Caco-2 (cell line): ENCODE data around the gene MYO9B. TPM values are rescaled to one million over a fixed set of nuclear protein-coding genes. Genes with fewer than 3 reads are reported as not detected.
A peak's percentile ranks its signal among the peaks of the same experiment; 100 is the strongest.

Experiments
- BruUV-seq: library from RNA; stranded (reverse); fragments of 400-500 nt; replicated peaks from 2 replicates; lab custom pipeline; 2021; lab: Mats Ljungman, UMichigan
- CTCF ChIA-PET: fragments of 300-600 bp; sonication (Branson Sonifier 250); formaldehyde crosslinking; loops from one replicate; lab custom pipeline; 2022; ENCODE audit warnings: antibody characterized with exemption; lab: Charles Lee
- POLR2A ChIA-PET: fragments of 300-600 bp; sonication (Branson Sonifier 250); formaldehyde crosslinking; loops from one replicate; lab custom pipeline; 2022; ENCODE audit warnings: antibody characterized with exemption; lab: Charles Lee
- DNase-seq, 2 experiments: peaks; one replicate each; pipeline versions ENCODE4 v3.0.0 to v3.0.0-alpha.2; 2020 to 2022
- H3K27me3 ChIP-seq: replicated peaks from 2 replicates; pipeline ENCODE4 v1.6.0; 2011; ENCODE audit warnings: low read length; ENCODE audit not compliant: control insufficient read depth, insufficient read depth
- H3K36me3 ChIP-seq: 2 replicates; pipeline ENCODE4 v1.5.1; 2011; ENCODE audit warnings: low read length; ENCODE audit not compliant: control insufficient read depth, insufficient read depth
- H3K4me1 ChIP-seq: fragments of 250-450 bp; sonication (Bioruptor Pico); 2 replicates; pipeline ENCODE4 v1.5.1; 2020; ENCODE audit warnings: mild to moderate bottlenecking
- H3K4me3 ChIP-seq: 2 replicates; pipeline ENCODE4 v1.5.1; 2011; ENCODE audit warnings: low read depth, mild to moderate bottlenecking, control low read depth, low read length
- H3K9me3 ChIP-seq: fragments of 250-450 bp; sonication (Bioruptor Pico); 2 replicates; pipeline ENCODE4 v1.5.1; 2020; ENCODE audit warnings: mild to moderate bottlenecking, moderate library complexity
- H3K27ac Mint-ChIP-seq: one replicate; pipeline ENCODE4 v1.8.0; 2022; ENCODE audit warnings: mixed read lengths; ENCODE audit not compliant: unreplicated experiment
- H3K27me3 Mint-ChIP-seq: one replicate; pipeline ENCODE4 v1.8.0; 2022; ENCODE audit warnings: mixed read lengths; ENCODE audit not compliant: insufficient read depth, unreplicated experiment
- H3K36me3 Mint-ChIP-seq: one replicate; pipeline ENCODE4 v1.8.0; 2022; ENCODE audit warnings: mild to moderate bottlenecking, mixed read lengths; ENCODE audit not compliant: insufficient read depth, unreplicated experiment
- H3K4me1 Mint-ChIP-seq: one replicate; pipeline ENCODE4 v1.8.0; 2022; ENCODE audit warnings: low read depth, mixed read lengths; ENCODE audit not compliant: unreplicated experiment
- H3K4me3 Mint-ChIP-seq: one replicate; pipeline ENCODE4 v1.8.0; 2022; ENCODE audit warnings: mild to moderate bottlenecking, moderate library complexity, mixed read lengths; ENCODE audit not compliant: unreplicated experiment
- H3K9me3 Mint-ChIP-seq: one replicate; pipeline ENCODE4 v1.8.0; 2022; ENCODE audit warnings: mixed read lengths; ENCODE audit not compliant: unreplicated experiment
- CTCF ChIP-seq, 2 experiments: fragments of 200-600 bp in 1 of 2; IDR thresholded peaks; 1 replicate in 1 of 2; 2 replicates in 1 of 2; pipeline versions ENCODE4 v1.5.1 to v1.8.0; 2011 to 2022; ENCODE audit warnings: antibody characterized with exemption in 1 of 2, control low read depth in 1 of 2, inconsistent platforms in 1 of 2, low read depth in 1 of 2, low read length in 1 of 2, mild to moderate bottlenecking in 1 of 2, moderate library complexity in 1 of 2; ENCODE audit not compliant: insufficient read depth in 1 of 2, severe bottlenecking in 1 of 2, unreplicated experiment in 1 of 2
- intact Hi-C: fragments of 100-400 bp; cut with micrococcal nuclease; formaldehyde crosslinking; loops from one replicate; pipeline ENCODE4 v1.10.0; 2022; ENCODE audit not compliant: unreplicated experiment
- total RNA-seq: library from RNA; stranded (reverse); gene quantifications from 2 replicates; pipeline ENCODE4 v1.2.3, GENCODE V29; 2022

Gene MYO9B
- total RNA-seq, 1 experiment from 2014 or later, result 47.6 TPM

GRCh38 chr19:17259934-17260333, 184.4 kb downstream of the MYO9B start:
- no TSS peak for BruUV-seq
- peaks cover 8% of the 10 kb centered on the region for H3K4me1 Mint-ChIP-seq
- no peak overlapping the region for H3K27ac Mint-ChIP-seq
- H3K27me3 Mint-ChIP-seq, result no peaks in the 10 kb centered on the region
- Histone ChIP-seq H3K4me3 (no peak overlapping the region), H3K9me3 (no peaks in the 10 kb centered on the region), H3K4me1 (peaks cover 7% of the 10 kb centered on the region), H3K36me3 (no peaks in the 10 kb centered on the region), H3K27me3 (no peaks in the 10 kb centered on the region)
- intact Hi-C loops, result loop anchor here (2.0 kb wide), 1 partner anchor 13 kb away; no protein-coding TSS in a partner anchor
- ChIA-PET POLR2A (no interaction called here), CTCF (interaction anchor here (0.6 to 1.4 kb wide), 3 partner anchors 23 to 45 kb away, joined by 4 to 6 read pairs (median 4); partner anchors contain the start of gene USE1)
- TF ChIP-seq CTCF (IDR thresholded peaks at IDR 0.05; ENCODE audit: insufficient read depth in 1 of 2, low read depth in 1 of 2, low read length in 1 of 2, severe bottlenecking in 1 of 2, unreplicated experiment in 1 of 2), result no peak
- H3K9me3 Mint-ChIP-seq, result no peaks in the 10 kb centered on the region
- no peak overlapping the region for H3K4me3 Mint-ChIP-seq
- H3K36me3 Mint-ChIP-seq, result no peaks in the 10 kb centered on the region
- no peak for DNase-seq

GRCh38 chr19:17260842-17261325, 185.3 kb downstream of the MYO9B start:
- POLR2A ChIA-PET, result interaction anchor here (0.6 kb wide), 1 partner anchor 12 kb away, joined by 3 read pairs; no protein-coding TSS in a partner anchor
- H3K27me3 Mint-ChIP-seq, result no peaks in the 10 kb centered on the region
- no peaks in the 10 kb centered on the region for H3K27me3 ChIP-seq
- H3K9me3 Mint-ChIP-seq, result no peaks in the 10 kb centered on the region
- peak; percentile 87 to 94 for TF ChIP-seq CTCF (IDR thresholded peaks at IDR 0.05; ENCODE audit: insufficient read depth in 1 of 2, low read depth in 1 of 2, low read length in 1 of 2, severe bottlenecking in 1 of 2, unreplicated experiment in 1 of 2)
- no peak overlapping the region for H3K4me3 Mint-ChIP-seq
- DNase-seq, result peak; percentile 90 to 91
- H3K9me3 ChIP-seq, result no peaks in the 10 kb centered on the region
- BruUV-seq, result no TSS peak
- H3K36me3 Mint-ChIP-seq, result no peaks in the 10 kb centered on the region
- intact Hi-C loops, result loop anchor here (2.0 kb wide), 1 partner anchor 14 kb away; no protein-coding TSS in a partner anchor
- H3K4me3 ChIP-seq, result no peak overlapping the region
- CTCF ChIA-PET, result interaction anchor here (1.2 to 1.4 kb wide), 2 partner anchors 22 to 46 kb away, joined by 4 to 6 read pairs; partner anchors contain the start of gene USE1
- no peaks in the 10 kb centered on the region for H3K4me1 ChIP-seq
- no peaks in the 10 kb centered on the region for H3K36me3 ChIP-seq
- H3K27ac Mint-ChIP-seq, result peak overlapping the region; percentile 2
- peaks cover 8% of the 10 kb centered on the region for H3K4me1 Mint-ChIP-seq

DNA sequence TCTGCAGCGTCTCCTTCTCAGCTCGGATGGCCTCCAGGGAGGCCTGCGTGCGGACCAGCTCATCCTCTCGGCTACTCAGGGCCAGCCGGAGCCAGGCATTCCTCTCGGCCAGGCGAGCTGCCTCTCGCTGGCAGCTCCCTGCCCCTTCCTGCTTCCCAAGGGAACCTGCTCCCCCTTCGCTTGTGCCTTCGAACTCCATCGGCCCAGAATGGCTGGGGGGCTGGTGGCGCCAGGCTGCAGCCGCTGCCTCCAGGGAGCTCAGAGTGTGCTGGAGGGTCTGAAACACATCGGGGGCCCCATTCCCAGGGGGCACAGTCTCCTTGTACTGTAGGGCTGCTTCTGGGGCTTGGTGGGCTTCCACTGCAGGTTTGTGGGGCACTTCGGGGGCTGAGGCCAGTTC, 187.0 kb downstream of the MYO9B start:
- peaks cover 9% of the 10 kb centered on the region for H3K36me3 Mint-ChIP-seq
- H3K27me3 Mint-ChIP-seq, result no peaks in the 10 kb centered on the region
- ChIA-PET CTCF (no interaction called here), POLR2A (no interaction called here)
- no peak for DNase-seq
- no peak overlapping the region for H3K4me3 Mint-ChIP-seq
- no peak overlapping the region for H3K27ac Mint-ChIP-seq
- no TSS peak for BruUV-seq
- intact Hi-C loops, result no loop called here
- H3K4me1 Mint-ChIP-seq, result peaks cover 8% of the 10 kb centered on the region
- Histone ChIP-seq H3K27me3 (no peaks in the 10 kb centered on the region), H3K4me1 (no peaks in the 10 kb centered on the region), H3K4me3 (no peak overlapping the region), H3K9me3 (no peaks in the 10 kb centered on the region), H3K36me3 (no peaks in the 10 kb centered on the region)
- TF ChIP-seq CTCF (IDR thresholded peaks at IDR 0.05; ENCODE audit: insufficient read depth in 1 of 2, low read depth in 1 of 2, low read length in 1 of 2, severe bottlenecking in 1 of 2, unreplicated experiment in 1 of 2), result no peak
- no peaks in the 10 kb centered on the region for H3K9me3 Mint-ChIP-seq

Other genes starting within 250 kb of the MYO9B start
- gene SIN3B, start 246.4 kb upstream of the MYO9B start, total RNA-seq, result 56.3 and 56.9 TPM in 2 replicates
- gene F2RL3, start 186.8 kb upstream of the MYO9B start, total RNA-seq, result not detected in 2 replicates
- gene CPAMD8, start 49.0 kb upstream of the MYO9B start, total RNA-seq, result 1.1 and 1.3 TPM in 2 replicates
- 24.4 and 30.6 TPM in 2 replicates for gene HAUS8, start 325 bp upstream of the MYO9B start, total RNA-seq
- 20.2 and 20.7 TPM in 2 replicates for gene USE1, start 139.6 kb downstream of the MYO9B start, total RNA-seq
- 14.9 and 20.3 TPM in 2 replicates for gene OCEL1, start 150.4 kb downstream of the MYO9B start, total RNA-seq
- gene NR2F6, start 170.1 kb downstream of the MYO9B start, total RNA-seq, result 94.4 and 96.5 TPM in 2 replicates
- not detected in 2 replicates for gene USHBP1, start 189.0 kb downstream of the MYO9B start, total RNA-seq
- 91.7 and 98.8 TPM in 2 replicates for gene BABAM1, start 191.7 kb downstream of the MYO9B start, total RNA-seq
- gene ANKLE1, start 206.1 kb downstream of the MYO9B start, total RNA-seq, result 14.3 and 17.4 TPM in 2 replicates
- 9.4 and 11.3 TPM in 2 replicates for gene ABHD8, start 227.6 kb downstream of the MYO9B start, total RNA-seq
- gene MRPL34, start 230.1 kb downstream of the MYO9B start, total RNA-seq, result 78.9 and 88.5 TPM in 2 replicates
- gene DDA1, start 233.8 kb downstream of the MYO9B start, total RNA-seq, result 43.8 and 55.6 TPM in 2 replicates